ENCODE data around the gene PDK4.
"Not testable (repeated sequence)": the region's sequence is repeated elsewhere in the genome, so short reads cannot be mapped to it uniquely, and the experiment has no call there.

The PDK4 gene

GRCh38 chr7:95604811-95605210, 8.5 kb upstream of the PDK4 start:
- DNase-seq (ENCODE audit: low read depth, low spot score) = not testable (repeated sequence)

GRCh38 chr7:95604397-95604796, 8.1 kb upstream of the PDK4 start:
- not testable (repeated sequence) for DNase-seq (ENCODE audit: low read depth, low spot score)

- no peak for DNase-seq (ENCODE audit: low read depth, low spot score)
Measured at GRCh38 chr7:95602421-95602820, 6.1 kb upstream of the PDK4 start.

- no peak for DNase-seq (ENCODE audit: low read depth, low spot score)
Measured at GRCh38 chr7:95601316-95601715, 5.0 kb upstream of the PDK4 start.

GRCh38 chr7:95599069-95599468, 2.8 kb upstream of the PDK4 start:
- DNase-seq (ENCODE audit: low read depth, low spot score) = no peak

GRCh38 chr7:95598511-95598910, 2.2 kb upstream of the PDK4 start:
- DNase-seq (ENCODE audit: low read depth, low spot score) = no peak

- DNase-seq (ENCODE audit: low read depth, low spot score) = no peak
Measured at GRCh38 chr7:95595746-95596197, 544 bp downstream of the PDK4 start.

GRCh38 chr7:95594185-95594584, 2.1 kb downstream of the PDK4 start:
- no peak for DNase-seq (ENCODE audit: low read depth, low spot score)

- no peak for DNase-seq (ENCODE audit: low read depth, low spot score)
Measured at GRCh38 chr7:95593343-95593742, 3.0 kb downstream of the PDK4 start.

GRCh38 chr7:95592570-95592969, 3.7 kb downstream of the PDK4 start:
- no peak for DNase-seq (ENCODE audit: low read depth, low spot score)

GRCh38 chr7:95590387-95591248, 5.7 kb downstream of the PDK4 start:
- DNase-seq (ENCODE audit: low read depth, low spot score) = no peak

- DNase-seq (ENCODE audit: low read depth, low spot score) = no peak
Measured at GRCh38 chr7:95589766-95590165, 6.5 kb downstream of the PDK4 start.

GRCh38 chr7:95589031-95589430, 7.3 kb downstream of the PDK4 start:
- no peak for DNase-seq (ENCODE audit: low read depth, low spot score)

- DNase-seq (ENCODE audit: low read depth, low spot score) = no peak
Measured at GRCh38 chr7:95586951-95587301, 9.4 kb downstream of the PDK4 start.

- DNase-seq (ENCODE audit: low read depth, low spot score) = no peak
Measured at GRCh38 chr7:95585426-95585789, 10.9 kb downstream of the PDK4 start.

- DNase-seq (ENCODE audit: low read depth, low spot score) = no peak
Measured at GRCh38 chr7:95584769-95585425, 11.4 kb downstream of the PDK4 start.

- DNase-seq (ENCODE audit: low read depth, low spot score) = no peak
Measured at GRCh38 chr7:95583834-95584621, 12.3 kb downstream of the PDK4 start.

- DNase-seq (ENCODE audit: low read depth, low spot score) = no peak
Measured at GRCh38 chr7:95582578-95583293, 13.6 kb downstream of the PDK4 start.

GRCh38 chr7:95581467-95581866, 14.8 kb downstream of the PDK4 start:
- DNase-seq (ENCODE audit: low read depth, low spot score) = no peak

GRCh38 chr7:95579318-95579717, 17.0 kb downstream of the PDK4 start:
- no peak for DNase-seq (ENCODE audit: low read depth, low spot score)

- no peak for DNase-seq (ENCODE audit: low read depth, low spot score)
Measured at GRCh38 chr7:95578299-95578855, 17.9 kb downstream of the PDK4 start.

Data from iPS DF 19.7 (cell line).